NCI-H446 (cell line): ENCODE results near the gene S100A6.
A peak's percentile ranks its signal among the peaks of the same experiment; 100 is the strongest.

Source experiments
- DNase-seq, 2 experiments: peaks; one replicate each; lab custom pipeline; 2025; lab: John Stamatoyannopoulos, UW

Gene S100A6

DNA sequence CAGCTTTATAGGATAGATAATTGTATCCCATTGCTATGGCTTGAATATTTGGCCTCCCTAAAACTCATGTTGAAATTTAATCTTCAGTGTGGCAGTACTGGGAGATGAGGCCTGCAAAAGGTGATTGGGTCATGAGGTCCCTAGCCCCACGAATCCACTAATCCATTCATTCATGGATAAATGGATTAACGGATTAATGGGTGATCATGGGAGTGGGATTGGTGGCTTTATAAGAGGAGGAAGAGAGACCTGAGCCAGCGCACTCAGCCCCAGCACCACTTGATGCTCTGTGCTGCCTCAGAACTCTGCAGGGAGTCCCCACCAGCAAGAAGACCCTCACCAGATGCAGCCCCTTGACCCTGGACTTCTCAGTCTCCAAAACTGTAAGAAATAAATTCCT is 32.0 kb downstream of the S100A6 start:
- no peak for DNase-seq

DNA sequence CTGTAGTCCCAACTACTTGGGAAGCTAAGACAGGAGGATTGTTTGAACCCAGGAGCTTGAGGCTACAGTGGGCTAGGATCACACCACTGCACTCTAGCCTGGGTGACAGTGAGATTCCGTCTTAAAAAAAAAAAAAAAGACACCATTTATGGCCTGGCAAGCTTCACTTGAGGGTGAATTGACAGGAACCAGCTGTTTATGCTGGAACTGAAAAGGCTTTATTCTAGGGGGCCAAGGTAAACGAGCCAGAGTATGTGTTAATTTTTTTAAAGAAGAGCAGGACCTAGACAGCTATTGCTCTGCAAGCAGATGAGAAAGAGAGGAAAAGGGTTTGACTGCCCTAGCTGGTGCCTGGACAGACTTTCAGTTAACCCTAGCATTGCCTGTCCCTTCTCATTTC is 37.0 kb downstream of the S100A6 start:
- no peak for DNase-seq

DNA sequence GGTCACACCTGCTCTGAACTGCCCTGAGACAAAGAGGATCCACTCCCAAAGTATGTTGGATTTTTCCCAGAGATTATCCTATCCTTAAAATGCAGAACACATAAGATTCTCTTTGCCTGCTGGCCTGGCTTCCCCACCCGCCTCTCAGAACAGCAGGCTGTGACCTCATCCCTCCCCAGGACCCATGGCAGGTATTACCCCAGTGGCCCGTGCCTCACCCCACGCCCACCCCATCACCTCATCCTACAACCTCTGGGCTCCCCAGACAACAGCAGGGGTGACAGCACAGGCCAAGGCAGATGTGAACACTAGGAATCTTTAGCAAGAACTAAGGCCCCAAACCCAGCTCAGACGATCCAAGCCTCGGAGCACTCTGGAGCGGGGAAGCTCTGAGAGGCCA is 40.3 kb downstream of the S100A6 start:
- no peak for DNase-seq

DNA sequence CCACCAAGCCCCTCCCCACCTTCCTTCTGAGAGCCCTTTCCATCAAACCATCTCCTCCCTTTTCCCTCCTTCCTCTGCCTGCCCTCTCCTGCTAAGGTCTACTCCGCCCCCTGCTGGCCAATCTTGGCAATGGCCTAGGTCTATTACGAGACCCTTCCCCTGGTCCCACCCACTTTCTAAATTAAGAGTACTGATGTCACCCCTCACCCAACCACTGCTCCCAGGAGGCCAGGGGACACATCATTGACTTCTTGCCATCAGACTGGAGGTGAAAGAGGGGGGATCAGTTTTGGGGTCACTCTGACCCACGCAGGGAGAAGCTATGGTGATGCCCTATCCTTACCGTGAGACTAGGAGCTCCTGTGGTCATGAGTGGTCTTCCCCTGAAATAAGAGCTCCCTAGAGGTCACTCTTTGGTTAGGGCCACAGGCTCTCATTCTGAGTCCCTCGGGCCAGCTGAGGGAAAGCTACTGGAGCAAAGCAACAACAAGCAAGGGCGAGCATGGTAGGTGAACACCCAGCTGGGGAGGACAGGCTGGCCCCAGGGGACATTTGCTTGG is 40.7 kb downstream of the S100A6 start:
- peak; percentile 83 to 84 for DNase-seq

DNA sequence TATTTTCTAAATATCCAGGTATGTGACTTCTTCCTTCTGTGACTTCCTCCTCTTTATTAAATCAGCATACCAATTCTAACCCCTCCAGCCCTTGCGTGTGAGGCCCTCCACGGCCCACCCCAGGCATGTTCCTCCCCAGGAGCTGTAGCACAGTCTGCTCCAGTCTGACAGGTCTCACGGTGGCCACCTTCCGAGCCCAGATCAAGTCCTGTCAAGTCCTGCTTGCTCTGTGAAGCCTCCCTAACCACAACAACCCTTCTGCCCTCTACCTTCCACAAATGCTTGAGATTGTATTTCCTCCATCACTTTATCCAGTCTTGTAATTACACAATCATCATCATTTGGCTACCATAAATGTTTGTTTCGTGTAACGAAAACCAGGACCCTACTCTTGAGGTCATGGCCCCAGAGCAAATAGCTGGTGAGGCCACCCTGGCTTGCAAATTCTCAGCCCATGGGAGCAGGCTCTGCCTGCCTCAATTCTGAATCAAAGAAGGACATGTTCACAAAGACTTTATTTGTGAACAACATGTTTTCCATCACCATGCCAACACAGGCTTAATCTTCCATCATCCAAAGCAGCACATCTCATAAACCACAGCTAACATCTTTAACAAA is 42.3 kb downstream of the S100A6 start:
- no peak for DNase-seq

DNA sequence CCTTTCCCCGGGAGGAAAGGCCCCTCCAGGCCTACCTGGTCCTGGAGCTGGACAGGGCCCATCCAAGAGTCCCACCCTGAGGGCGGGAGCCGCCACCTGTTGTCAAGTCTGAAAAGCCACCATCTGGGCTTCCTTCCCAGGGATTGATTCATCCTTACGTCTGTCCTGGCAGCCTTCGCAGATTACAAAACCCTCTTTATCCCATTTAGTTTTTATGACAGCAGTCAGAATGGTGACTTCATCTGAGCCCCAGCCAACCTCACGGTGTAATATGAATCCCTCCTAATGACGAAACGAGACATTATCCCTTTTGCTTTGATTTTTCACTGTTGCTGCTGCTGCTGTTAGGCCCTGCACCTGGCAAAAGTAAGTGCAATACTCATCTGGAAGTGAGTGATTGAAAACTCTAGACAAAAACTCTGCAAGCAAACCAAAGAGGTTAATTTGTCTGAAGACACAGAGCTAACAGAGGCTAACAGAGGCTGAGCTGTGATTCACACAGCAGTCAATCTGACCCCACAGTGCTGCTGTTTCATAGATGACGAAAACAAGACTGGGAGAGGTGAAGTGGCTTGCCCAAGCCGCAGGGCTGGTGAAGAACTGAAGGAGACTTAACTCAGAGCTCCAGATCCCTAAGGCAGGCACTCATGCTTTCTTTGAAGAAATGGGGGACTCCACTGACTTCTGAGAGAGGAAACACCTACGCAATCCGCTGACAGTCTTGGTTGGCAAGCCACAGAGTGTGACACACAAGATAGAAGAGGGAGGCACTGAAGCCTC is 45.3 kb downstream of the S100A6 start:
- DNase-seq: peak; percentile 79 to 93

DNA sequence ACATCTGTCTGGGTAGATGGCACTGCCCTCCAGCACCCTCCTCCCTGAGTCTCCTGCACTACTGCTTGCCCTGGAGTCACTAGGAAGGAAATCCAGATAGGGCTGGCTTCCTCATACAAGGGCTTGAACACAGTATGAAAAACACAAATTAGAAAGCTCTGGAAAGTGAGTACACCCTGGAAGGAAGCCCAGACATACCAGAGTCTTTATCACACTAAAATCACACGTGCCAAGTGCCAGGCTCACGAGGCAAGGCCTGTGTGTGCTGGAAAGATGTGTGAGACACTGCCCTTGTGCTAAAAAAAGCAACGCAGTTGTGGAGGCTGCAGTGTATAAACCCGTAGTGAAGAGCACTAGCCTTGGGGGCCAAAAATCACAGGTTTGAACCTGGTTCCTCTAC is 47.1 kb downstream of the S100A6 start:
- DNase-seq: peak; percentile 30 to 34

DNA sequence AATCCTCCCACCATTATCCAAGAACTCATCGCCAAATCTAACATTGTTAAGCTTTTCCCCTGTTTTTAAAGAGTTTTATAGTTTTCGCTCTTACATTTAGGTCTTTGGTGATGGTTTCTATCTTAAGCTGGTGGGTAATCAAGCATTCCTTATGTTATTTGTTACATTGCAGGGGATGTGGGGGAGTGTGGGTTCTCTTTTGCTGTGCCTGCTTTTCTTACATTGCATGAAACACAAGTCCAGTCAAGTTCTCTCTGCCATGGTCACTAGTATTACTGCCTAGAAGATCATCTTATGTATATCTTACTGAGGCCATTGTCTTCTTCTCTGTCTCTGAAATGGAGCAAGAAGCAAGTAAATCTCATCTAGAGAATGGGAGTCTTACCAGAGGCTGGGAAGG is 48.1 kb downstream of the S100A6 start:
- no peak for DNase-seq

DNA sequence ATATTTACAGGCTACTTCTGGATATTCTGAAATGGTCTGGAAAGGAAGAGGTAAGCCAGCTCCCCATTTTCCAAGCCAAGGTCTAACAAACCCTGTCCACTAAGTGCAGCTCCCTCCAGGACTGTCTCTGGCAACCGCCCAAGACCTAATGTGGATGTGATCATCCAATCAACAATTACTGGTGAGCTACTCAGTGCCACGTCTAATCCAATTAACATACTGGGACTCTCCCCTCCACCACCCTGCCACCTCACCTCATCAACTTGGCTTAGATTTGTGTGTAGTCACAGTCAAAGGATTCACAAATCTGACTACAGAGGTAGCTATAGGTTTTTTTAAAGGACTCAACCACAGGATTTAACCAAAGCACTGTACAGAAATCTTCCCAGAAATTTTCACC is 49.9 kb downstream of the S100A6 start:
- peak; percentile 32 to 71 for DNase-seq
